Fibroblast of mammary gland (primary cell): ENCODE results near the gene CLSTN2.

Source experiments
- DNase-seq: peaks from one replicate; pipeline ENCODE4 v3.0.0-alpha.2; 2010; ENCODE audit warnings: low read depth
- H3K4me3 ChIP-seq: 2 replicates; pipeline ENCODE4 v1.5.1; 2011; ENCODE audit warnings: low read depth, mild to moderate bottlenecking, low read length, moderate library complexity; ENCODE audit not compliant: control insufficient read depth
- CTCF ChIP-seq: conservative IDR thresholded peaks from 2 replicates; pipeline ENCODE4 v1.5.1; 2011; ENCODE audit warnings: low read depth, low read length, inconsistent platforms; ENCODE audit not compliant: control insufficient read depth, insufficient read depth

CLSTN2 gene

GRCh38 chr3:140164922-140165590 lies 230.1 kb downstream of the CLSTN2 start:
- H3K4me3 ChIP-seq: no peak overlapping the region
- peak; percentile 55 for DNase-seq
- TF ChIP-seq CTCF: no peak

GRCh38 chr3:140165781-140166180 lies 230.8 kb downstream of the CLSTN2 start:
- no peak overlapping the region for H3K4me3 ChIP-seq
- no peak for DNase-seq
- no peak for TF ChIP-seq CTCF

GRCh38 chr3:140166861-140167599 lies 232.0 kb downstream of the CLSTN2 start:
- no peak overlapping the region for H3K4me3 ChIP-seq
- no peak for TF ChIP-seq CTCF
- no peak for DNase-seq

GRCh38 chr3:140167600-140168281 lies 232.8 kb downstream of the CLSTN2 start:
- DNase-seq: peak; percentile 18
- H3K4me3 ChIP-seq: no peak overlapping the region
- TF ChIP-seq CTCF: no peak

GRCh38 chr3:140170612-140171011 lies 235.6 kb downstream of the CLSTN2 start:
- no peak for TF ChIP-seq CTCF
- DNase-seq: no peak
- no peak overlapping the region for H3K4me3 ChIP-seq

- TF ChIP-seq CTCF: no peak
- H3K4me3 ChIP-seq: no peak overlapping the region
- peak; percentile 50 for DNase-seq
Observed at GRCh38 chr3:140176526-140176925, 241.5 kb downstream of the CLSTN2 start.
